Ovary (tissue), 3 donors: ENCODE measurements around the gene GARIN1A.

Experiments used
- CTCF ChIP-seq, 3 donors: fragments of 450-650 bp in 2 of 3; fragments of 200-600 bp in 1 of 3; IDR thresholded peaks; one replicate each; pipeline versions ENCODE4 v1.5.1 to v1.8.0; 2016 to 2022; ENCODE audit warnings: antibody characterized with exemption in 3 of 3, mild to moderate bottlenecking in 1 of 3
- EP300 ChIP-seq: sonication (generic); formaldehyde crosslinking; IDR thresholded peaks from one replicate; pipeline ENCODE4 v1.6.1; 2017; ENCODE audit warnings: antibody characterized with exemption
- POLR2A ChIP-seq: fragments of 450-650 bp; IDR thresholded peaks from one replicate; pipeline ENCODE4 v1.6.1; 2017; ENCODE audit warnings: antibody characterized with exemption, mild to moderate bottlenecking, moderate library complexity
- donor health status: DM: no; HTN: no; CAD: no.

DNA sequence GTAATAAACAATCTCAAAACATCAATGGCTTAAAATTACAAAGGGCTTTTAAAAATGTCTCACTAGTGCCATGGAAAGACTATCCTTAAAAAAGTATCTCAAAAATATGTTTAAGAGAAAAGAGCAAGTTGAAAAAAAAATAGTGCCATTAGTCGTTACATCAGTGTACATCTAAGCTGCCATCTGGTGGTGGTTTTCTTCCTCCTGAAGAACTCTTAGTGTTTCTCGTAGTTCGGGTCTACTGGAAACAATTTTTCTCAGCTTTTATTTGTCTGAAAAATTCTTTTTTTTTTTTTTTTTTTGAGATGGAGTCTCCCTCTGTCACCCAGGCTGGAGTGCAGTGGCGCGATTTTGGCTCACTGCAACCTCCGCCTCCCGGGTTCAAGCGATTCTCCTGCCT is 5.9 kb upstream of the GARIN1A start:
- TF ChIP-seq CTCF (IDR thresholded peaks at IDR 0.05): no peak
- no peak for TF ChIP-seq POLR2A
- no peak for TF ChIP-seq EP300
